GM15510 (cell line): Measurements from ENCODE around the gene PDZD7.
A peak's percentile ranks its signal among the peaks of the same experiment; 100 is the strongest.

Source experiments
- POLR2A ChIP-seq: IDR thresholded peaks from 3 replicates; pipeline ENCODE4 v1.6.1; 2011; ENCODE audit warnings: borderline replicate concordance; ENCODE audit not compliant: insufficient read length; ENCODE audit errors: extremely low read depth

Gene PDZD7

DNA sequence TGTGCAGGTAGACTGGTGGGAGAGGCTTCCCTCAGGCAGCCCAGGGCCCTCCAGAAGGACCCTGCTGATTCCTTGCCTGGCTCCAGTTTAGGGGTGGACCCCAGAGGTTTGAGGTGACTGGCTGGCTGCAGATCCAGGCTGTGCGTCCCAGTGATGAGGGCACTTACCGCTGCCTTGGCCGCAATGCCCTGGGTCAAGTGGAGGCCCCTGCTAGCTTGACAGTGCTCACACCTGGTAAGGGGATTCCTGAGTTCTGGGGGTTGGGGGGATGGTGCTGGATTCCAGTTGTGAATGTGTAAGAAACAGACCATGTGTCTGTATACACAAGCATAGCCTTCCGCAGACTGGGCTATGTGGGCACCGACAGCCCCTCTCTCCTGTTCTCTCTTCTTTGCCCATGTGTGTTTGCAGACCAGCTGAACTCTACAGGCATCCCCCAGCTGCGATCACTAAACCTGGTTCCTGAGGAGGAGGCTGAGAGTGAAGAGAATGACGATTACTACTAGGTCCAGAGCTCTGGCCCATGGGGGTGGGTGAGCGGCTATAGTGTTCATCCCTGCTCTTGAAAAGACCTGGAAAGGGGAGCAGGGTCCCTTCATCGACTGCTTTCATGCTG lies 33.6 kb upstream of the PDZD7 start:
- TF ChIP-seq POLR2A, result no peak

DNA sequence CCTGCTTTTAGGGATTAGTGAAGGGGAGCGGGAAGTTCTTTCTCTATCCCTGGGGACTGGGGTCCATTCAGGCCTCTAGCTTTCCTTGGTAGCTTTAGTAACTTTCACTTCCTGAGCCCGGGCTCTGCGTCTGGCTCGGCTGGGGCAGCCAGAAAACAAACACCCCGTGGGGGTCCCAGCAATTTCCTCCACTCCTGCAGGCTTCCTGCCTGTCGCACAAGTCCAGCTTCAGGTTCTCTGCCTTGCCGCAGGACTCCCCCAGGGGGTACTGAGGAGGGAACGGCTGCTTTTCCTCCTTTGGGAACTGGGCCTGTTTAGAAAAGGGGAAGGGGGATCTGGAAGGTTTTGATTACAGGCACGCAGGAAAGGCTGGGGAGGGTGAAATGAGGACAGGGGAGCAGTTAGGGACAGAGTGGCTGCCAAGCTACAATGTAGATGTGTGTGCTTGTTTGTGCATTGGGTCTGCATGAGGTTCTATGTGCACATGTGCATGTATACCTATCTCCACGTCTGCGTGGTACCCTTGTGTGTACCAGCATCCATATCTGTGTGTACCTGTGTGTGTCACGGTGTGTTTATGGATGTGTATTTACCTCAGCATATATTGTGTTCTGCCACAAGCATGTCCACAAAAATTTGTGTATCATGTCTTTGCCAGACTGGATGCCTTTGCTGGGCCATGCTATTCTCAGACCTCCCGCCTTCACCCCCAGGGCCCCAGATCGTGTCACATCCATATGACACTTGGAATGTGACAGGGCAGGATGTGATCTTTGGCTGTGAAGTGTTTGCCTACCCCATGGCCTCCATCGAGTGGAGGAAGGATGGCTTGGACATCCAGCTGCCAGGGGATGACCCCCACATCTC lies 32.9 kb upstream of the PDZD7 start:
- TF ChIP-seq POLR2A, result no peak

DNA sequence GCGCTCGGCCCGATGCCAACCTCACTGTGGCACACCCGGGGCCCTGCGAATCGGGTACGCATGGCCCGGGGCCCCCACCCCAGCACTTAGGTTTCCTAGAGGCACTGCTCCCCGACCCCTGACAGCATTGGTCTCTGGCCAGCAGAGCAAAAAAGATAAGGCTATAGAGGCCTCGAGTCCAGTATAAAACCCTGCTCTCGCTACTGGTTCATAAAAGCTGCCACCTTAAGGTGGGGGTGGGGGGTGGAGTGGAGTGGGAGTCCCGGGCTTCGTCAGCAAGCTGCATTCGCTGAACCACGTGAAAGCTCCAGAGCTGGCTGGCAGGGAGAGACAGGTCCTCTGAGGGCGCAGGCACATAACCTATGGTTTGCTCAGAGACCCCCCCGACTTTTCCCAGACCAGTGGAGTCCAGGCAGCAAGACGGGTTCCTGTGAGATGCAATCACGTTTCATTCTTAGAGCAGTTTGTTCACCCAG lies 32.2 kb upstream of the PDZD7 start:
- TF ChIP-seq POLR2A, result no peak

DNA sequence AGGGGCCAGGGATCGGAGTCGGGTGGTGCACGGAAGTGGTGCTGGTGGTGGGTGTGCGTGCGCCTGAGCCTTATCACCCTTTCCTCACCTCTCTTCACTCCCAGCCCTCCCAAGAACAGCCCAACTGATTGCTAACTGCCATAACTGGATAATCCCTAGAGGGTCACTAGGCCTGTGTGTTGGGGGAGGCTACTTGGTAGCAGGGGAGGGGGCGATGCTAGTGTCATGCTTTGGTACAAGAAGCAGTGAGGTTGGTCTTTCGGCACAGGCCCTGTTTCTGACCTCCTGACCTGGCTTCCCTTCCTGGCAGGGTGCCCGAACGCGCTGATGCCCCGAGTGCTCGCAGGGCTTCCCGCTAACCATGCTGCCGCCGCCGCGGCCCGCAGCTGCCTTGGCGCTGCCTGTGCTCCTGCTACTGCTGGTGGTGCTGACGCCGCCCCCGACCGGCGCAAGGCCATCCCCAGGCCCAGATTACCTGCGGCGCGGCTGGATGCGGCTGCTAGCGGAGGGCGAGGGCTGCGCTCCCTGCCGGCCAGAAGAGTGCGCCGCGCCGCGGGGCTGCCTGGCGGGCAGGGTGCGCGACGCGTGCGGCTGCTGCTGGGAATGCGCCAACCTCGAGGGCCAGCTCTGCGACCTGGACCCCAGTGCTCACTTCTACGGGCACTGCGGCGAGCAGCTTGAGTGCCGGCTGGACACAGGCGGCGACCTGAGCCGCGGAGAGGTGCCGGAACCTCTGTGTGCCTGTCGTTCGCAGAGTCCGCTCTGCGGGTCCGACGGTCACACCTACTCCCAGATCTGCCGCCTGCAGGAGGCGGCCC lies 31.5 kb upstream of the PDZD7 start:
- peak; percentile 33 for TF ChIP-seq POLR2A

DNA sequence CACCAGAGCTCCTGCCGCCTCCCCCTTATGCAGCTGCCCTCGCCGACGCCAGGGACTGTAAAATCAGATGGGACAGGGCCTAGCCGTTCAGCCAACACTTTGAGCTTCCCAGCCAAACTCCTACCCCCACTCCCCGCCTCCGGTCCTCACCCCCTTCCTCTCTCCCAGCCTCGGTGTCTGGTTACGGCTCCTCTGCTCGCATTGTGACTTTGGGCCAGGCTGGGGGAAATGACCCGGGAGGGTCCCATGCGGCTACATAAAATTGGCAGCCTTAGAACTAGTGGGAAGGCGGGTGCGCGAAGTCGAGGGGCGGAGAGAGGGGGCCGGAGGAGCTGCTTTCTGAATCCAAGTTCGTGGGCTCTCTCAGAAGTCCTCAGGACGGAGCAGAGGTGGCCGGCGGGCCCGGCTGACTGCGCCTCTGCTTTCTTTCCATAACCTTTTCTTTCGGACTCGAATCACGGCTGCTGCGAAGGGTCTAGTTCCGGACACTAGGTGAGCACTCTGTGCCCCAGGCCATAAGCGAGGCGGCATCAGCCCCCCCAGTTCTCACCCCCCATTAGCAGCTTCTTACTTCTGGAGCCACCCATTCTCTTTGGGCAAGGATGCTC lies 30.8 kb upstream of the PDZD7 start, which contains the start of gene KAZALD1:
TSS of gene KAZALD1 (plus strand) at position 366 of the 608 bp plus-strand sequence. CDS start 604 bp downstream, outside the sequence.
- TF ChIP-seq POLR2A, result no peak

DNA sequence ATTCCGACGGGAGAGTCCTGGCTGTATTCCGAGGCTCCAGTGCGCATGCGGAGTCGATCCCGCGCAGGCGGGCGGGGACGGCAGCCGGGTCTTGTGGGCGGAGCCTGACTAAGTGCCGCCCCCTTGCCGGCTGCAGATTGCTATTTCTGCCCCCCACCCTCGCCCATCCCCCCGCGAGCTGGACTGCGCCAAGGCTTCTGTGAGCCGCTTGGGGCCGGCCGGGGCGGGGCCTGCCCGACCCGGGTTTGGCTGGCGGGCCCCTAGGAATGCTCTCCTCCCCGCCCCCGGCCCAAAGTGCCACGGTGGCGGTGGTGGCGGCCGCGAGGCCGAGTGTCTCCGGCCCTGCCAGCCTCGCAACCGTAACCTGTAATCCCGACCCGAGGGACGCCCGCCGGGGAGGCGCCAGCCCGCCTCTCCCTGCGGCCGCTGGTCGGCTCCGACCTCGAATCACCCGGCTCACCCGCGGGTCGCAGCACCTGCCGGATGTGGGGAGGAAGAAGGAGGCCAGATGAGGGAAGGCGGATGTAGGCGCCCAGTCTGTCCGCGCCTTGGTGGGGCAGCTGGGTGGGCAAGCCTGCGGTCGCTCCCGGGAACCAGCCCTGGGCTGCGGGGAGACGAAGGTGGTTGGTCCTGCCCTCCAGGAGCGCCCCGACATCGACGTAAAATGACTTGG lies 30.2 kb upstream of the PDZD7 start:
- peak; percentile 56 for TF ChIP-seq POLR2A

DNA sequence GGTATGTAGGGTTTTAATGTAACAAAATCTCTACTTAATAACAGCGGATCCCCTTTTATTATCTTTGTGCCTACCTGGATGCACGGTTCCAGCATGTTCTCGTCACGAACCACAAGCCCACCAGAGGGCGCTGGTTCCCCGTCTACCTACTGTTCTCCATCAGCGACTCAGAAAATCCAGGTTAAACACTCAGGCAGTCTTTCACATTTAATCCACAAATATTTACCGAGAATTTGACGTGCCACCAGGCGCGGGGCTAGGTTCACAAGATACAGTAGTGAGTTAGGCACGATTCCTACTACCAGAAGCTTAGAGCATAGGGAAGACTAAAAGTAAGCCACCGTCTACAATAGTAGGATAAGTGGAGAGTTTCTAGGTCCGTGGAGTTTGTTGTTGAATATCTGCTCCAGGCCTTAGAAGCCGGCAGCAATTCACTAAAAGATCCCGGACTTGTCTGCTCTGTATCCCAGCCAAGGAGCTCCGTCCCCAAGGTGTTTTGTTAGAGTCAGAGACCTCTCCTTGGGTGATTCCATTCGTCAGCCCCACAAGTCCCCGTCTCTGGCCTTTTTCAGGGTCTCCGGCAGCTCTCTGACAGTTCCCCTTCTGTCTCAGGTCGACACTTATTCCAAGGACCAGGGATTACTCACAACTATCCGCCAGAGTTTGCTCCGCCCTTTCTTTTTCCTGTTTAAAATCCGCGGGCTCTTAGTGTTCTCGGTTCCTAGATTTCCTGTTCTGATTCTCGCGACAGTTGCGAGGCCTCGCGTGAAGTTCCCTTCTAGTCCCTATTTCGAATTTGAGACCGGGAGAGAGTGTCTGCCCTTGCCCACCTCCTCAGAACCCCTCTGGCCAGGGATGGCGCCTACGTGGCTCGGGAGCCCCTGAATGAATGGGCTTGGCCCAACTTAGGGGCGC lies 29.4 kb upstream of the PDZD7 start:
- no peak for TF ChIP-seq POLR2A

DNA sequence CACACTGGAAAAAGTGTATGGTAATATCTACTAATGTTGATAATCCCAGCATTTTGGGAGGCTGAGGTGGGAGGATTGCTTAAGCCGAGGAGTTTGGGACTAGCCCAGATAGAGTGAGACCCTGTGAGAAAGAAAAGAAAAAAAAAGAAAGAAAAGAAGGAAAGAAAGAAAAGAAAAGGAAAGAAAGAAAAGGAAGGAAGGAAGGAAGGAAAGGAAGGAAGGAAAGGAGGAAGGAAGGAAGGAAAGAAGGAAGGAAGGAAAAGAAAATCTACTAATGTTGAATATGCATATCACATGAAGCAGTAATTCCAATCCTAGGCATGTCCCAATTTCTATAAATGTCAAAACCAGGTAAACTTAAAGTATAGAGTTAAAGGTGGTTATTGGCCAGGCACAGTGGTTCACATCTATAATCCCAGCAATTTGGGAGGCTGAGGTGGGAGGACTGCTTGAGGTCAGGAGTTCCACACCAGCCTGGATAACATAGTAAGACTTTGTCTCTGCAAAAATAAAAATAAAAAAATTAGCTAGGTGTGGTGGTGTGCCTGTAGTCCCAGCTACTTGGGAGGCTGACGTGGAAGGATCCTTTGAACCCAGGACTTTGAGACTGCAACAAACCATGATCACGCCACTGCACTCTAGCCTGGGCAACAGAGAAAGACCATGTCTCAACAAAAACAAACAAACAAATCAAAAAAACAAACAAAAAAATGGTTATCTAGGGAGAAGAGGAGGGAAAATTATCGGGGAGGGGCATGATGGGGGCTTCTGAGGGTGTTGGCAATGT lies 25.6 kb upstream of the PDZD7 start:
- no peak for TF ChIP-seq POLR2A

DNA sequence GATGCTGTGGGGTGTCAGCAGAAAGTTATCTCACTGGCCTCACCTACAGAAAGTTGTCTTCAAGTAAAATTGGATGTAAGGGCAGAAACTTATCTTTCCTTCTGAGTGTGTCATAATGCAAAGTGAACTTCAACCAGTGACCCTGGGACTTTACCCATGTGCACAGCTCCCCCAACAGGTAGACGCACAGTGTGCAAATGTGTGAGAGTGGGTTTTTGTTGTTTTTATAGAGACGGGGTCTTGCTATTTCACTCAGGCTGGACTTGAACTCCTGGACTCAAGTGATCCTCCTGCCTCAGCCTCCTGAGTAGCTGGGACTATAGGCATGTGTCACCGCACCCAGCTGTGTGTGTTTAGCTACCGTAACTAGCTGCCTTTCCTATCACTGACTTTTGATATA lies 24.5 kb upstream of the PDZD7 start:
- no peak for TF ChIP-seq POLR2A

DNA sequence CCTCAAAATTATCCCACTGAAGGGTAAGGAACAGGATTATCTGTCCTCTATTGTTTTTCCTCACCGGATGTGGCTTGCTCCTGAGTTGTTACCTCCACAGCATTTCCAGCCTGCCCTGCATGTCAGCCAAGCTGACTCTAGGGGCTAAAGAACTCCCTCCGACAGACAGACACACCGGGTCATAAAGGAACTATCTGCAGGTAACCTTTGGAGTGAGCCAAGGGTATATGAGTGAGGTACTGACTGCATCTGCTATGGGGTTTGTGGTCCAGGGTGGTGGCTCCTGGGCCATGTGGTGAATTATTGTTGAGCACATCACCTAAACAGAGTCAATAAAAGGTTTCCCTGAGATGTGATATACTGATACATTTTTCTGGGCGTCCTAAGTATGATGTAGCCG lies 23.9 kb upstream of the PDZD7 start:
- TF ChIP-seq POLR2A, result no peak

DNA sequence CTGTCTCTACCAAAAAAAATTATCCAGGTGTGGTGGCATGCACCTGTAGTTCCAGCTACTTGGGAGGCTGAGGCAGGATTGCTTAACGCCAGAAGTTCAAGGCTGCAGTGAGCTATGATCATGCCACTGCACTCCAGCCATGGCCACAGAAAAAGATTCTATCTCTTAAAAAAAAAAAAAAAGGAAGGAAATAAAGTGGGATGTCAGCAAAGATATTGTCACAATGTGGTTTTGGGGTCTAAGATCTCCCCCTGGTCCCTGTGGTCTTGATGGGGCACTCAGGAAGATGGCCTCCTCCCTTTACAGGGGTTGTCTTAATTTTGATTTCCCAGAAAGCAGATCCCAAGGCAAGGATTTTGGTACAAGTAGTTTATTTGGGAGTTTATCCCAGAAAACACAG lies 23.4 kb upstream of the PDZD7 start:
- no peak for TF ChIP-seq POLR2A

DNA sequence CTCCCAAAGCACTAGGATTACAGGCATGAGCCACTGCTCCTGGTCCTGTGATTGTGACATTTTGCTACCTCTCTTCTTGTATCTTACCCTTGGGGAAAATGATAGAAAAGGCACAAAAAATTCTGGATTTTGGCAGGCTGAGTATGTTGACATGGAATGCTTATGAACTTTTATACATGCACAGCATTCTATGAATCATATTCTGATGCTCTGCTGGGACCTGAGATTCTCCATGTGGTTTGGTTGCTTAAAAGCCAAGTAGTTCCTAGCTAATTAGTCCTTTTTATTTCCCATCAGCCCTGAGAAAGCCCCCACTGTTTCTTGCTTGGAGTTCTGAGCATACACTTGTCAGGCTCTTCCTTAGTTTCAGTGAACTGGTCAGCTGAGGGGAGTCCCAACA lies 22.6 kb upstream of the PDZD7 start:
- TF ChIP-seq POLR2A, result no peak
